ENCODE results near the gene TRAIP.
A peak's percentile ranks its signal among the peaks of the same experiment; 100 is the strongest.
"Not testable (repeated sequence)": the region's sequence is repeated elsewhere in the genome, so short reads cannot be mapped to it uniquely, and the experiment has no call there.

TRAIP gene, protein sequence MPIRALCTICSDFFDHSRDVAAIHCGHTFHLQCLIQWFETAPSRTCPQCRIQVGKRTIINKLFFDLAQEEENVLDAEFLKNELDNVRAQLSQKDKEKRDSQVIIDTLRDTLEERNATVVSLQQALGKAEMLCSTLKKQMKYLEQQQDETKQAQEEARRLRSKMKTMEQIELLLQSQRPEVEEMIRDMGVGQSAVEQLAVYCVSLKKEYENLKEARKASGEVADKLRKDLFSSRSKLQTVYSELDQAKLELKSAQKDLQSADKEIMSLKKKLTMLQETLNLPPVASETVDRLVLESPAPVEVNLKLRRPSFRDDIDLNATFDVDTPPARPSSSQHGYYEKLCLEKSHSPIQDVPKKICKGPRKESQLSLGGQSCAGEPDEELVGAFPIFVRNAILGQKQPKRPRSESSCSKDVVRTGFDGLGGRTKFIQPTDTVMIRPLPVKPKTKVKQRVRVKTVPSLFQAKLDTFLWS

DNA sequence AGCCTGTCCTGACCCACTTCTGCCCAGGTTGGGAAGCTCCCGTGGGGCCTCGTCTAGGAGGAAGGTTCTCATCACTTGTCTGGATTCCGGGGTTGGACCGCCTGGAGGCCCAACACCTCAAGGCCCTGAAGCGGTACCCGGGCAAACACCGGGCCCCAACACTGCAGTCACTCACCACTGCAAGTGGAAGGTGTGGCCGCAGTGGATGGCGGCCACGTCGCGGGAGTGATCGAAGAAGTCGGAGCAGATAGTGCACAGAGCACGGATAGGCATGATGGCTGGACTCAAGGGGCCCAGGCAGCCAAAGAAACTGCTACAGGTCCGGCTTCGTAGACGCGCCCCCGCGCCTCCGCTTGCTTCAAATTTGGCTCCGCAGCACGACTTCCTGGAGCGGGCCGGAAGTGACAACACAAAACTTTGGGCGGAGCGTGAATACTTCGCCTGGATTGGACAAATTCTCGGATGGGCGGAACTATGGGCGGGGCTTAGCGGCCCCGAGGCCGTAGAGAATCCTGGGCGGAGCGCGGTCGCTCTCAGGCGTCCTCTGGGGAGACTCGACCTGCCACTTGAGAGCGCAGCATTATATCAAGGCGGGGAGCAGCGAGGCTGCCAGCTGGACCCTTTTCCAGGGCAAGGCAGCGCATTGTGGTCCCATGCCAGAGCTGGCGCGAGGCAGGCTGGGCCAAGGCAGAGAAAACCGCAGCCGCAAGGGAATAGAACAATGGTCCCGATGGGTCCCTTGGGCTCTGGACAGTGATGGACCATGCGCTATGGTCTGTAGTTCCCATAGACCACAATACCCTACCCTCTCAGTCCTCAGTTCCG is at the start of gene TRAIP:
TSS of gene TRAIP (minus strand) at position 384 of the 825 bp plus-strand sequence. CDS start at position 273, 111 bp downstream.
- peak; percentile 86 for DNase-seq

DNA sequence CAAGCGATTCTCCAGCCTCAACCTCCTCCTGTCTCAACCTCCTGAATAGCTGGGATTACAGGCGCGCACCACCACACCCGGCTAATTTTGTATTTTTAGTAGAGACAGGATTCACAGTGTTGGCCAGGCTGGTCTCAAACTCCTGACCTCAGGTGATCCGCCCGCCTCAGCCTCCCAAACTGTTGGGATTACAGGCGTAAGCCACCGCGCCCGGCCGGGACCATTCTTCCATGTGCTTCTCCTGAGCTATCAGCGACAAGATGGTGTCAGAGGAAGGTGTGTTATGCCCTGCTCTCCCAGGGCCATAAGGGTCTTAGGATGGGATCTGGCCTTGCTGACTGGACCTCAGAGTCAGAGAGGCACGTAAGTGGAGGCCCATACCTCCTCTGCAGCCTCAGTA is 48.1 kb upstream of the TRAIP start:
- not testable (repeated sequence) for DNase-seq

DNA sequence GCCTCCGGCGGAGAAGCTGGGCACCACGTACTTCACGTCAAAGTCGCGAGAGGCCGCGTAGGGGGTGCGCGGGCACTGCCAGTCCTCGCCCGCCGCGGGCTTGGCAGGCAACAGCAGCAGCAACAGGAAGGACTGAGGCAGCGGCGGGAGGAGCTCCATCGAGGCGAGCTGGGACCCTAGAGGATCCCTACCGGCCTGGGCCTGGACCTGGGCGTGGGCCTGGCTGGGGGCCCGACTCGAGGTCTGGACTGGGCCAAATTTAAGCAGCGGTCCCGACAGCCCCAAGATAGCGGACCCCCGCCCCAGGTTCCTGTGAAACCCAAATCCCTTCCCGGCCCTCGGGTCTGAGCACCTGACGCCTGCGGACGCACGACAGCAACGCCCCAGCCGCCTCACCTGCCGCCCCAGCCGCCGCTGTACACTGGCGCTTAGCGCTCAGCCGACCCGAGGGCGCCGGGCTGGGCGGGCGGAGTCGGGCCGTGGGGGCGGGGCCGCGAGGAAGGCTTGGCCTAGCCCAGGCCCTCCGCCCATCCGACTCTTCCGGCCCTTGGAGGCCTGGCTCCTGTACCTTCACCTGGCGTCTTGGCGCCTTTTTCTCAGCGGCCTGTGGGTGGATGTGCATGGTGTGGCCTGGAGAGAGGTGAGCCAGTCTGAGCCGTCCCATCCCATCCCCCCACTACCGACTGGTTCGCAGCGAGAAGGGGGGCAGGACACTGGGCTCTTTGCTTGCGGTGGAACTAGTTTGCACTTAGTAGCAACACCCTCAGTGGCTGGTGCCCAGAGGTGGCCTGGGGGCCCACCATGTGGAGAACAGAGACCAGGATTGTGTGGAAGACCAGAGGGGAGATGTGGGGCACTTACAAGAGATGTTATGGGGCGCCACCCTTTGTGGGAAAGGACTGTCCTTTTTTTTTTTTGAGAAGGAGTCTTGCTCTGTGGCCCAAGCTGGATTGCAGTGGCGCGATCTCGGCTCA is 47.4 kb upstream of the TRAIP start, which contains the start of gene MST1R:
TSS of gene MST1R (minus strand) at position 423 of the 974 bp plus-strand sequence. CDS start at position 159, 264 bp downstream.
- DNase-seq, result no peak

DNA sequence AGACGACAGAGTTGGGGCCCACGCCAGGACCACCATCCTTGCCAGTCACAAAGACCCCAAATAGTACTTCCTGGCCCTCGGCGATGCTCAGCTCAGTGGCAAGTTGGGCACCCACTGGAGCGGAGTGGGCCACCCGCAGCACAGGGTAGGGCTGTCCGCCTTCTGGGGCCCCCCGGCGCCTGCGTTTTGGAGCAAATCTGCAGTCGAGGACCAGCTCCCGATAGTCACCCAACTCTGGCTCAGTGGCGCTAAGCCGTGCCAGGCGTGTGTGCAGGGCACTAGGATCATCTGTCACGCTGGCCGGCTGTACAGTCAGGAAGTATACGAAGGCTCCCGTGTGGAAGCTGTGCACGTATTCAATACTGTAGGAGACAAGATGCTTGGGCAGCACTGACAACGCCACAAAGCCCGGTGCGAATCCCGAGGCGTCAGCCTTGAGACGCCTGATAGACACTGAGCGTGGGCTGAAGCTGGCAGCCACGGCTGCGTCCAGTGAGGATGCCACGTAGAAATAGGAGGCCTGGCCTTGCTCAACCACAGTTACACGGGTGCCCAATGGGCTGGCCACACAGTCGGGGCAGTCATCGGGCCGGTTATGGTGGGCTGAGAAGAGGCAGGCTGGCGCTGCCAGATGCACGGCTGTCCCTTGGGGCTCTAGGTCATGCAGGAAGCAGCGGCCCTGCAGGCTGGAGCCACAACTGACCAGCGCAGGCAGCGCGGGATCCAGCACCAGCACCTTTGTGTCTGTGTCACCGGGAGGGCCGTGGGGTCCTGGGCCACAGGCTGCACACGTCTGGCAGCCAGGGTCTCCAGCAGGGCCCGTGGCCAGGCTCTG is 46.4 kb upstream of the TRAIP start:
- no peak for DNase-seq

DNA sequence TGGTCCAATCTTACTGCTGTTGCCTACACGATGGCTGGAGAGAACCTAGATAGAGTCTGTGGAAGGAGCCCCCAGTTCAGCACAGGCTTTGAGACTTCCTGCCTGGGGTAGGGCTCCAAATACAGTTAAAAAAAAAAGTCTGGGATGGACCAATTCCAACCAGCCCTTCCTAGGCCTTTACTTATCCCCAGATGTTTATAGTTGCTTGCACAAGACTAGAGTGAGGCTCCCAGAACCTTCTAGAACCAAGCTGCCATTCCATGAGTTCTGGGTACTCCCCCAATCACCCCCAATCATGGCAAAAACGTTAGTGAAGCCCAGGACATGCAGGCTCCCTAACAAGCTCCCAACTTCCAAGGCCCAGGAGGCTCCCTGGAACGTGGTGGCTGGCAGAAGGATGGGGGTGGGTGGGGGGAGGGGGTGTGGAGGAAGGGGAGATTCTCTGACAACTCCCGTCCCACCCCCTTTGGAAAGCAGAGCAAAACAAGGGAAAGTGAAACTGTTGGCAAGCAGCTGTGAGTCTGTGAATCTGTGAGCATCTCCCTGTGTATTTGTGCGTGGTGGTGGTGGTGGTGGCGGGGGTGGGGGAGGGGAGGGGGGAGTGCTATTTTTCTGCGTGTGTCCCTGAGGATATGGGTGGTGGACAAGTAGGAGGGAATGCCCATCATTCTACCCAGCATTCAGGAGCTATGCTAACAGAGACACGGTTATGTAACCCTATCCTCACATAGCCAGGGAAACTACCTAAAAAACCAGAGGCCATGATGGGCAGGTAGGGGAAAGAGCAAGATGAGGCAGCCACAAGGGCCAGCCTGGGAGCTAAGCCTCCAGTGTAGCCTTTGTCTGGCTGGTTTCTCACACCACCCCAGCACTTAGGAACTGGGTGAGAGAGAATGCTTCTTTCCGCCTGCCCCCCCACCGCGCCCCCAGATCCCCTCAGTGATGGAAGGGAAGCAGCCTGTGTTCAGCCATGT is 45.3 kb upstream of the TRAIP start:
- DNase-seq, result no peak

DNA sequence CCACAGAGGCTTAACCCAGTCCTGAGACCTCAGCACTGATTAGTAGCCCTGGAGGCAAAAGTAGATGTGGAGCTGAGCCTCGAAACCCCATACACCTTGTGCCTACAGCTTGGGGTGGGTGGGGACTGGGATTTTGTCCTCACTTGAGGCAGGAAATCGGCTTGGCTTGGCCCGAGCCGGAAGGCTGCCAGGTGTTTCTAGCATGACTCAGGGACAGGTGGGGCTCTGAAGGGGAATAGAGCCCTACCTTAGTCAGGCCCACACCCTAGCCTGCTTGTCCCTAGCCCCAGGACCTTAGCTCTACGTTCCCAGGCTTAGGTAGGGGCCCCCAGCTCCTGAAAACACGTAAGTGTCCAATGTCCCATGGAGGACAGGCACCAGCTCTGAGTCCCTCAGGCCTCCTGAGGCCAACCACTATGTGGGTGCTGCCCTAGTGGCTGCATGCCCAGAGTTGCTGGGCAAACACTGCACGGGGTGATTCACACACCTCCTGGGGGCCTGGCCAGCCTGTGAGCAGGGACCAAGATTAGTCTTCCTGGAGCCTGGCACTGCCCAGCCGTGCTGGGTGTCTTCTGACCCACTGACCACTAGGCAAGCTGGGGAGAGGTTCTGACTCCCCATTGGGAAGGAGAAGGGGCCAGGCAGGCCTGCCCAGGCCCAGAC is 44.3 kb upstream of the TRAIP start:
- no peak for DNase-seq

DNA sequence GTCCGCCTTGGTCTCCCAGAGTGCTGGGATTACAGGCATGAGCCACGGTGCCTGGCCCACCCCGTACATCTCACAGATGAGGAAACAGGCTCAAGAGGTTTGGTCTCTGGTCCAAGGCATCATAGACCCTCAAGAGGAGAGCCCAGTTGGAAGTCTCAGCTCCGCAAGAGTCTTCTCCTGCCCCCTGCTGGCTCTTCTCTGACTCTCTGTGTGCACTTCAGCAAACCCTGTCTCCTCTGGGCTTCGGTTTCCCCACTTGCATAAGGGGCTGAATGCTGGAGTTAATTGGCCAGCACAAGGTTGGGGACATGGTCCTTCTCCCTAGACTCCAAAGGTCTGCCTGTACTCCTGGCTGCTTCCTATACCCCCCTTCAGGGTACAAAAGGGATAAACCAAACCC is 43.5 kb upstream of the TRAIP start:
- no peak for DNase-seq

DNA sequence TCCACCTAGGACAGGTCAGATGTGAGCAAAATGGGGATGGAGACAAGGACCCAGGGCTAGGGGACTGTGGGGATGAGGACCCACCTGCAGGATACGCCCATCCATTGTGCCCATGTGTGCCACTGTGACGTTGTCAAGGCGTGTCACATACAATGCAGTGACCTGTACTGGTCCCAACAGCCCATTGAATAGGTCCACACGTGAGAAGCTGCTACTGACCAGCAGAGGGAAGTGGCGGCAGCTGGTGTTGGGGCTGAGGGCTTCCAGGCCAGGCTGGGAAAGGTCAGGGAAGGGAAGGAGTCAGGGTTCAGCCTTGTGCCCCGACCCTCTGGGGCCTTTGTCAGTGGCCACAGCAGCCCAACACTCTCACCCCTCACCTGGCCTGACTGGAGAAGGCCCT is 42.6 kb upstream of the TRAIP start:
- no peak for DNase-seq

DNA sequence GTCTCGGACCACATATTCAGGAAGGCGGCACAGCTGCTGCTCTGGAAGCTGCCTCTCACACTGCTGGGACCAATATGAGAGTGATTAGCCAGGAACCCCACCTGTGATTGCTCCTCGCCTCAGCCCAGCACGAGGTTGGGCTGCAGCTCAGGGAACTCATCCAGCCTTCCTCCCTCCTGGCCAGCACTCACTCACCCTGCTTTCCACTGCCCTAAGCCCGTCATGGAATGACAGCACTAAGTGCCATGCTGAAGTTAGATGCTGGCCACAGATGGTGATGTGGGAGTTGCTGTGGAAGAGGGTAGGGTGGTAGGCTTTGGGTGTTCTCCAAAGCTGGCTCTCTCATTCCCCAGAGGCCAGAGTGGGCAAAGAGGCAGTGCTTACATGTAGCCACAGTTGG is 40.0 kb upstream of the TRAIP start:
- DNase-seq, result no peak

DNA sequence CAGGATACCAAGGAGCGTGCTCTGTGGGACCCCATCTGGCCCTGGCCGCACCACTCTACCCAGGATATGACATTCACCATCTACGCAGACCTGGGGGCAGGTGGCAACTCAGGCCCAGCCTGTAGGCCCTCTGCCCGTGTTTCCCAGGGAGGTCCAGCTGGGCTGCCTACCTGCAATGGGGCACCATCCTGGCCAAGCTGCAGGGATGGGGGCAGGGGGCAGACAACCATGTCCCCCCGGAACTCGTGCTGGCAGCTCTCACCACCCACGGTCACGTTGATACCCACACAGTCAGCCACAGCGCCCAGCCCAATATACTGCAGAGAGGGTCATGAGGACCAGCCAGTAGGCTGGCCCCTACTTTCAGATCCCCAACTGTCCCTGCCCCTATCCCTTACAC is 39.4 kb upstream of the TRAIP start:
- no peak for DNase-seq

DNA sequence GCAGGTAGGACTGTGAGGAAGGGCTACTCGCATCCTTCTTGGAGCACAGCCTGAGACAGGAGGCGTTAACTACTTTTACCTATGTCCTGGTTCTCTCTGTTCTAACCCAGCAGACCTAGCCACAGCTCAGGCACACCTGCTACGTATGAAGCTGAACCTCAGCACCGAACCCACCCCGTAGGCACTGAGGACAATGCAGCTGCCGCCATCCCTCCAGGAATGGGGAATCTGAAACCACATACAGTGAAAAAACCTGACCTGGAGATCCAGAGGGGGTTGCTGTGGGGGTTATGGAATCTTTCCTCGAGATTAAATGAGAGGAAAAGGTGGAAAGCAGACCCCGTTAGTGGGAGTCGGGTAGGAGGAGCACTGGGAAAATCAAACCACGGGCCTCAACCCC is 32.9 kb upstream of the TRAIP start:
- no peak for DNase-seq

DNA sequence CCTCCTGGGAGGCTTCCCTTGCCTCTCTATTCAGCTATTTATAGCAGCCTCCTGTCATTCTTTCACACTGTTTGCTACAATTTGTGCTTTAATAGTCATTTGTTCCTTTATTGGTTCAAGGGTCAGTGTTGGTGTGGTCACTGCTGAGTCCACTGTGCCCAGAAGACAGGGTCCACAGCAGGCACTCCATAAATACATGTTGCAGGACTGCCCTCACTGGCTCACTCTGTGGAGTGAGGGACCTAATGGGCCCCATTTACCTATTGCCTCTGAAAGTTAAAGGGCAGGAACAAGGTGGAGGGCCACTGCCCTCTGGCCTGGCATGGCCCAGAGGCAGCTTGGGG is 30.5 kb upstream of the TRAIP start:
- no peak for DNase-seq

DNA sequence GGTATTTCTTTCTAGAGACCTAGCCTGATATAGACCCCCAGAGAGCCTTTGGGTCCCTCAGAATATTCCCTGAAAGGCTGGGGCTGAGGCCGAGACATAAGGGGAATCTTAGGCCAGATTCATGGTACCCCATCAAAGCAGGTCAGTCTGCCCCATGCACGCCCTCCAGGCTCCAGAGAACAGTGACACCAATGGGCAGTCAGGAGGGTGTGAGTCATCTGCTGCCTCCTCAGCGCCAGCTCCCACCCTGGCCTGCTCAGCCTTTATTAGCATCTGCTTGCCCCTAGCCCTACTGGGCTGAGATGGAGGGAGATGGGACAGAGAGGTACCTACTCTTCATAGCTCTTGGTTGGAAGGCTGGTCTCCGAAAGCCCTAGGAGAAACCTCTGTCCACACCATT is 27.6 kb upstream of the TRAIP start:
- DNase-seq, result no peak

DNA sequence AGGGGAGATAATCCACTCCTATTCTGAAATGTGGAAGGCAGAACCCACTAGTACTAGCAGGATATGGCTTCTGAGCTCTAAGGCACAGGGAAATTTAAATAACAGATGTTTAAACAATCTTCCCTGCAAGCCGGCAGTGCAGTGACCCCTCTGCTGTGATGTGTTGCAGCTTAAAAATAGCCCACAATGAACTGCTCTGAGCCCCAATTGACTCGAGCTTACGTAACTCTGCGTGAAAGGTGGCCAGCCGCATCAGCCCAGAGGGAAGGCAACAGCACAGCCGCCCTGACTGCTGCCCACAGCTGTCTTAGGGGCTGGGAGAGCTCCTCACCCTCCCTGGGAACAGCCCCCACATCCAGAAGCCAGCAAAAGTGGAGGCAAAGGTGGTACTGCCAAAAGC is 25.8 kb upstream of the TRAIP start:
- DNase-seq, result no peak

DNA sequence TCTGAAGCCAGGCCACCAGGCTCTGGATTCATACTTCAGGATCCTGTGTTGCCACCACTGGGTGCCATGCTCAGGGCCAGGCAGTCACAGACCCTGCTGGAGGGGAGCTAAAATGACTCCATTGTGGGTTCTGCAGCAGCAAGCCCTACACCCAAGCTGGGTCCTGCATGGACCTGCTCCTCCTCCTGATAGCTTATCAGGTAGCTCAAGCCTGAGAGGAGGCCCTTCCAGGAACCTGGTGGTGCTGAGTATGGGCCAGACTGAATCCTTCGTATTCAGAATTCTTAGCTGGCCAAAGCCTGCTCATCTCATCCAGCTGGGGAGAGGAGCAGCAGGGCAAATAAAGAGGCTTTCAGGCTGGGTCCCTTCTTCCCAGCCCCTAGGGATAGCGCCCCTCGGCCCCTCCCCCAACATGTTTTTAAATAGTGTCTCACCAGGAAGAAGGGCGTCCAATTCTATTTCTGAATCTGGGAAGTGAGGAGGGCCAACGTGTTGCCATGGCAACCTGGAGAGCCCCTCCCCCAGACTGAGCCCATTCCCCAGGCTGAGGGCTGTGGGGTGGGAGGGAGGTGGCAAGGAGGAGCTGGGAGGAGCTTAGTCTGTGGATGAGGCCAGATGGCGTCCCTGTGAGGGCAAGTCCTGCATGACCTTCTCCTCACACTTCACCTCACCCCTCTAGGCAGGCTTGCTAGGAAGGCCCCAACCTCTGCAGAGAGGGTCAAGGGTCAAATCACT is 24.4 kb upstream of the TRAIP start:
- DNase-seq, result no peak

DNA sequence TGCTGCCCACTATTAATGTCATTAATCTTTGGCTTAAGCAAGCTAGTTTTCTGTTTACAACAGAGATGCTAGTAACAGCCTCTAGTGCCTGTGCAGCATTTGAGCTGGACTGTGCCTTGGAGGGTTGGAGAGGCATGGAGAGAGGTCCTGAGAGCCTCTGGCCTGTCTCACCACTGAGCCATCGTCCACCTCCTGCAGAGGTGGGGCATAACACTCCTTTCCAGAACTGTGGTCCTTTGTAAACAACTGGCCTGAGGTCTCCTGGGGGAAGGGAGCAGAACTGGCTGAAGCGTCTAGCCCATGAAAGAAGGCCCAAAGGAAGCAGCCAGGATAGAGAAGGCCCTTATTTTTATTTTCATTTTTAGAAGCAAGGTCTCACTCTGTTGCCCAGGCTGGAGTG is 23.4 kb upstream of the TRAIP start:
- no peak for DNase-seq

DNA sequence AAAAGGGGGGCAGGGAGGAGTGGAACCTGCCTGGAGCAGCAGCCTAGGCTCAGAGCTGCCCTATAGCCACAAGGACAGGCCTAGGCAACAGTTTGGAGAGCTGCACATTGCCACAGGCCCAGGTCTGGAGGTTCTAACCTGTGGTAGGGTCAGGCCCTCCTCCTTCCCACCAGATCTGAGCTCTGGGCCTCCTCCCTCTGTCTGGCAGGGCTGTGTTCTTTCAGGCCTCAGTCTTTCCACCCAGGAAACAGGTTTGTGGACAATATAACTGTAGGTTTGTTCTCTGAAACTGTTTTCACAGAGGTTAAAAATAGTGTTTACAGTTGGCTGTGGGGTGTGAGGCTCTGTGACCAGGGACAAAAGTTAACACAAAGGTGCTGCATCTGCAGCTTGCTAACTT is 22.3 kb upstream of the TRAIP start:
- DNase-seq, result no peak

DNA sequence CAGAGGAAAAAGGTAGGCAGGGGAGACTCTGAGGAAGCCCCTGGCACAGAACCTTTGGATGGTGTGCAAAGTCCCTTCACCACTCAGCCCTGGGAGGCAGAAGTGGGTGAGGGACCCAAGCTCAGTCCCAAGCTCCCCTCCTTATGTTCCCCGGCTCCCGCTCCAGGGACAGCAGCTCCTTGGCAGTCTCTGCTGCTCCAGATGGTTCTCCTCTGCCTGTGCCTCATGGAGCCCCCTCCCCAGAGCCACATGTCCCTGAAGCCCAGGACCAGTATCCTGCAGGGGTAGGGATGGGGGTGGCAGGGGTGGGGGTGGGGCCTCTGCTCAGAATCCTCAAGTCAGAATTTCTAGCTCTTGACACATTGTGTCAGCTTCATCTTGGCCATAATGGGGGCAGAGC is 21.4 kb upstream of the TRAIP start:
- DNase-seq, result no peak

DNA sequence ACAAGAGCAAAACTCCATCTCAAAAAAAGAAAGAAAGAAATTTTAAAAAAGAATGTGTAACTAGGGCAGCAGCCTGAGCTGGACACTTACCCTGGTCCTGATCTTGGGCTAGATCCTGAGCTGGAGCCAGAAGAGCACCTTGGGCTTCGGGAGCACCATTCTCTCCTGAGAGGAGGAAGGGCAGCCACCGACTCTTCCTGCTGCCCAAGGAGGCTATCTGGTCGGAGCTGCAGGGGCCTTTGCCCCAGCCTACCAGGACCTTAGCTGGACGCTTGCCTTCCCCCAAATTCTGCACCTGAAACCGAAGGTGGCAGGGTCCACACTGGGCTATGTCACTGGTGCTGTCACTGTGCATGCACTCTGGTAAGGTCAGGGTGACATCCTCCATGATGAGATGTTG is 20.2 kb upstream of the TRAIP start:
- DNase-seq, result no peak

Measured in NCI-H1105 treated with DMSO at 0.1 percent for 48 hours (cell line).